ENCODE results near the gene TDRD10. TPM values are rescaled to one million over a fixed set of nuclear protein-coding genes. Genes with fewer than 3 reads are reported as not detected.
A peak's percentile ranks its signal among the peaks of the same experiment; 100 is the strongest.

The TDRD10 gene
- total and polyA plus RNA-seq, 2 of the 8 experiments (the other 6 are each of a cell fraction or from before 2014, with no cell fraction given), result 0.15 to 0.27 TPM

DNA sequence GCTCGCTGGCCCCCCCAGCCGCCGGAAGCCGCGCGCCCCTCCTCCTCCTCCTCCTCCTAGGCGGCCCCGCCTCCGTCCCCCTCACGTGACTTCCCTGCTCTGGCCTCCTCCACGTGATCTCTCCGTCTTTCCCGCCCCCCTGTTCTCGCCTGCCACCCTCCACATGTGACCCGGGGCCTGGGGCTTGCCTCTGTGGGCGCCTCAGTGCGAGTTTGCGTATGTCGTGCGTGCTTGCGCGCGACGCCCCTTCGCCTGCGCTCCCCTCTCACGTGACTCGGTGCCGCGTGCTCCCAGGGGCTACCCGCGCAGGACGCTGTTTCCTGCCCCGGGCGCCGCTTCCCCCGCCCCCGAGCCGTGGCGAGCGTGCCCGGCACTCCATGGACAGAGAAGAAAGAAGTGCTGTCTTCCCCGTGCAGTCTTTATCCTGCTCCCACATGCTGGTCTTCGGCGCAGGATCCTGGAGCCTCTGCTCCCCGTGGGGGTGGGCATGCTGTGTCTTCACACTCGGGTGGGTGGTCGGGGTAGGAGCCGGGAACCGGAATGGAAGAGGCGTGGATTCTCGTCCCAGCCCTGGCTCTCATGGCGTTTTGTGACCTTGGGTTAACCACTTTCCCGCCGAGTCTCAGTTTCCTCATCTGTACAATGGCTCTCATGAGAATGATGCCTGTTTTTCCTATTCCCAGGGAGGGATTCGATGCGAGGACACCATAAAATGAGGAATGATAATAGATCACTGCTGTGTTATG is 56.9 kb downstream of the TDRD10 start (continued):
- TF ChIP-seq, protein P1, sequence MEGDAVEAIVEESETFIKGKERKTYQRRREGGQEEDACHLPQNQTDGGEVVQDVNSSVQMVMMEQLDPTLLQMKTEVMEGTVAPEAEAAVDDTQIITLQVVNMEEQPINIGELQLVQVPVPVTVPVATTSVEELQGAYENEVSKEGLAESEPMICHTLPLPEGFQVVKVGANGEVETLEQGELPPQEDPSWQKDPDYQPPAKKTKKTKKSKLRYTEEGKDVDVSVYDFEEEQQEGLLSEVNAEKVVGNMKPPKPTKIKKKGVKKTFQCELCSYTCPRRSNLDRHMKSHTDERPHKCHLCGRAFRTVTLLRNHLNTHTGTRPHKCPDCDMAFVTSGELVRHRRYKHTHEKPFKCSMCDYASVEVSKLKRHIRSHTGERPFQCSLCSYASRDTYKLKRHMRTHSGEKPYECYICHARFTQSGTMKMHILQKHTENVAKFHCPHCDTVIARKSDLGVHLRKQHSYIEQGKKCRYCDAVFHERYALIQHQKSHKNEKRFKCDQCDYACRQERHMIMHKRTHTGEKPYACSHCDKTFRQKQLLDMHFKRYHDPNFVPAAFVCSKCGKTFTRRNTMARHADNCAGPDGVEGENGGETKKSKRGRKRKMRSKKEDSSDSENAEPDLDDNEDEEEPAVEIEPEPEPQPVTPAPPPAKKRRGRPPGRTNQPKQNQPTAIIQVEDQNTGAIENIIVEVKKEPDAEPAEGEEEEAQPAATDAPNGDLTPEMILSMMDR (IDR thresholded peaks at IDR 0.05; ENCODE audit: control extremely low read depth in 1 of 3, insufficient read depth in 1 of 3, low read depth in 1 of 3, low read length in 3 of 3), result no peak
- TF ChIP-seq SRF (IDR thresholded peaks at IDR 0.05; ENCODE audit: low read depth, low read length) (no peak), GABPA (IDR thresholded peaks at IDR 0.05; ENCODE audit: borderline replicate concordance, insufficient read depth, low read length) (no peak), GTF2F1 (IDR thresholded peaks at IDR 0.05; ENCODE audit: borderline replicate concordance, low read depth, low read length) (no peak), ASH2L (IDR thresholded peaks at IDR 0.05; ENCODE audit: low read length) (peak; percentile 32), HDAC2 (IDR thresholded peaks at IDR 0.05; ENCODE audit: borderline replicate concordance in 1 of 2, low read depth in 2 of 2, low read length in 2 of 2) (peak in 1 of 2 experiments; percentile 100; a peak in 3 of 4 replicates), CHD2 (IDR thresholded peaks at IDR 0.05; ENCODE audit: low read length) (no peak), HDAC6 (IDR thresholded peaks at IDR 0.05; ENCODE audit: low read depth, low read length) (no peak), CREB1 (IDR thresholded peaks at IDR 0.05) (peak; percentile 86), CEBPB (IDR thresholded peaks at IDR 0.05; ENCODE audit: low read depth, low read length) (no peak), SP4 (IDR thresholded peaks at IDR 0.05; ENCODE audit: low read length) (peak; percentile 97), TEAD4 (IDR thresholded peaks at IDR 0.05; ENCODE audit: low read depth, low read length) (no peak), KDM1A (IDR thresholded peaks at IDR 0.05; ENCODE audit: borderline replicate concordance, low read length) (peak; percentile 99), NRF1 (IDR thresholded peaks at IDR 0.05; ENCODE audit: low read depth, low read length) (0 out of 2 replicates have a peak, but pooled peaks have one; percentile 17), RBBP5 (IDR thresholded peaks at IDR 0.05; ENCODE audit: borderline replicate concordance, low read depth, low read length) (peak; percentile 39; the same call in 1 of the 2 replicates), BRCA1 (IDR thresholded peaks at IDR 0.05; ENCODE audit: low read depth, low read length) (peak; percentile 33; the same call in 1 of the 2 replicates), TBP (IDR thresholded peaks at IDR 0.05; ENCODE audit: low read depth, low read length) (peak; percentile 49; the same call in 1 of the 2 replicates), RXRA (IDR thresholded peaks at IDR 0.05; ENCODE audit: insufficient read depth, low read depth, low read length) (no peak), TAF1 (IDR thresholded peaks at IDR 0.05; ENCODE audit: low read depth, low read length) (peak; percentile 48; the same call in 1 of the 2 replicates)

All from H1 (cell line).